Kidney (tissue), 14 donors: ENCODE data around the gene KRT13. TPM values are rescaled to one million over a fixed set of nuclear protein-coding genes. Genes with fewer than 3 reads are reported as not detected.
A peak's percentile ranks its signal among the peaks of the same experiment; 100 is the strongest.

Source experiments
- DNase-seq, 5 donors: peaks; one replicate each; pipeline ENCODE4 v3.0.0-alpha.2; 2013 to 2020
- FAIRE-seq: peaks from 2 replicates; lab custom pipeline; 2012; peaks lifted over from hg19 to GRCh38; lab: Jason Lieb, UNC
- H3K27ac ChIP-seq, 2 donors: one replicate each; pipeline ENCODE4 v1.7.0; 2013; ENCODE audit warnings: low read depth in 2 of 2, low read length in 2 of 2, inconsistent platforms in 1 of 2
- H3K27me3 ChIP-seq: one replicate; pipeline ENCODE4 v1.7.1; 2013; ENCODE audit warnings: low read length, inconsistent platforms; ENCODE audit not compliant: control insufficient read depth, insufficient read depth
- H3K36me3 ChIP-seq, 3 donors: one replicate each; pipeline versions ENCODE4 v1.7.0 to v1.7.1; 2013; ENCODE audit warnings: low read length in 3 of 3, control low read depth in 1 of 3, inconsistent platforms in 1 of 3; ENCODE audit not compliant: insufficient read depth in 3 of 3, control insufficient read depth in 2 of 3
- H3K4me1 ChIP-seq, 3 donors: one replicate each; pipeline versions ENCODE4 v1.7.0 to v1.7.1; 2013; ENCODE audit warnings: low read length in 3 of 3, inconsistent platforms in 1 of 3, low read depth in 1 of 3; ENCODE audit not compliant: control insufficient read depth in 2 of 3, insufficient read depth in 2 of 3
- H3K4me3 ChIP-seq, 3 donors: one replicate each; pipeline versions ENCODE4 v1.7.0 to v1.8.1; 2013; ENCODE audit warnings: low read length in 3 of 3, control low read depth in 1 of 3, inconsistent platforms in 1 of 3
- H3K9ac ChIP-seq, 3 donors: one replicate each; pipeline versions ENCODE4 v1.7.0 to v1.7.1; 2013; ENCODE audit warnings: low read length in 3 of 3, control low read depth in 1 of 3, inconsistent platforms in 1 of 3
- H3K9me3 ChIP-seq, 3 donors: one replicate each; pipeline versions ENCODE4 v1.7.0 to v1.7.1; 2013; ENCODE audit warnings: low read length in 3 of 3, control low read depth in 1 of 3, inconsistent platforms in 1 of 3; ENCODE audit not compliant: control insufficient read depth in 2 of 3, insufficient read depth in 1 of 3
- CTCF ChIP-seq: IDR thresholded peaks from 3 replicates; pipeline ENCODE4 v1.5.1; 2012; ENCODE audit warnings: mild to moderate bottlenecking, moderate library complexity, borderline replicate concordance; ENCODE audit not compliant: insufficient read depth; ENCODE audit errors: extremely low read depth
- intact Hi-C: fragments of 100-400 bp; cut with DNase I; formaldehyde crosslinking; loops from one replicate; pipeline ENCODE4 v1.11.1; 2022
- polyA plus RNA-seq: library from polyadenylated mRNA; stranded (reverse); fragments of 350-450 nt; fragmentation: Illumina TruSeq; extraction: RNeasy Lipid Tissue Mini Kit (QIAGEN cat#74804); gene quantifications from one replicate; pipeline ENCODE4 v1.2.3, GENCODE V29; 2014; ENCODE audit warnings: low read depth, low replicate concordance; ENCODE audit not compliant: insufficient read depth
- total RNA-seq: library from RNA; stranded (reverse); fragmentation: NEBNext Ultra II Directional; extraction: Animal tissue kit (Norgen Biotek cat#: 25700); gene quantifications from one replicate; pipeline ENCODE4 v1.2.1, GENCODE V29; 2021
- donor health status: control.
- donor health status: control.
- donor health status: control.
- donor health status: control.
- donor health status: control.
- donor health status: DM: yes; HTN: yes; CAD: no.
- donor health status: Normal renal cell carcinoma (clear cell type).

The KRT13 gene
- total and polyA plus RNA-seq, 2 donors from 2014 or later, result not detected

GRCh38 chr17:41457676-41458075, 47.7 kb downstream of the KRT13 start:
- intact Hi-C loops, result no loop called here
- DNase-seq, result no peak
- Histone ChIP-seq H3K9me3 (no peaks in the 10 kb centered on the region), H3K9ac (no peak overlapping the region), H3K27ac (no peak overlapping the region), H3K36me3 (no peaks in the 10 kb centered on the region), H3K4me3 (no peak overlapping the region), H3K27me3 (no peaks in the 10 kb centered on the region), H3K4me1 (no peaks in the 10 kb centered on the region)
- no peak for FAIRE-seq
- no peak for TF ChIP-seq CTCF

- H3K27me3 ChIP-seq, result no peaks in the 10 kb centered on the region
- no peaks in the 10 kb centered on the region for H3K9me3 ChIP-seq
- intact Hi-C loops, result no loop called here
- peak; percentile 30 for TF ChIP-seq CTCF
- no peak overlapping the region for H3K9ac ChIP-seq
- FAIRE-seq, result no peak
- no peaks in the 10 kb centered on the region for H3K4me1 ChIP-seq
- H3K27ac ChIP-seq, result no peak overlapping the region
- no peaks in the 10 kb centered on the region for H3K36me3 ChIP-seq
- no peak overlapping the region for H3K4me3 ChIP-seq
- no peak for DNase-seq
These were observed 49.2 kb downstream of the KRT13 start for GRCh38 chr17:41456204-41456603.

GRCh38 chr17:41455236-41455635, 50.2 kb downstream of the KRT13 start:
- H3K4me1 ChIP-seq, result no peaks in the 10 kb centered on the region
- H3K27me3 ChIP-seq, result no peaks in the 10 kb centered on the region
- H3K4me3 ChIP-seq, result no peak overlapping the region
- H3K27ac ChIP-seq, result no peak overlapping the region
- no peaks in the 10 kb centered on the region for H3K9me3 ChIP-seq
- FAIRE-seq (no peak), DNase-seq (no peak)
- TF ChIP-seq CTCF, result no peak
- no peak overlapping the region for H3K9ac ChIP-seq
- intact Hi-C loops, result no loop called here
- no peaks in the 10 kb centered on the region for H3K36me3 ChIP-seq

- H3K36me3 ChIP-seq, result no peaks in the 10 kb centered on the region
- intact Hi-C loops, result no loop called here
- no peak overlapping the region for H3K27ac ChIP-seq
- no peak for TF ChIP-seq CTCF
- FAIRE-seq (no peak), DNase-seq (no peak)
- H3K9ac ChIP-seq, result no peak overlapping the region
- H3K4me1 ChIP-seq, result no peaks in the 10 kb centered on the region
- H3K9me3 ChIP-seq, result no peaks in the 10 kb centered on the region
- H3K4me3 ChIP-seq, result no peak overlapping the region
- no peaks in the 10 kb centered on the region for H3K27me3 ChIP-seq
These were observed 52.3 kb downstream of the KRT13 start for GRCh38 chr17:41453066-41453465.
